Measurements from ENCODE around the gene CRLF1. TPM values are rescaled to one million over a fixed set of nuclear protein-coding genes. Genes with fewer than 3 reads are reported as not detected.

The CRLF1 gene
- polyA plus RNA-seq, 3 donors: 0.19 TPM; not detected in 2

GRCh38 chr19:18650468-18651041 lies 44.0 kb upstream of the CRLF1 start:
- H3K9me3 ChIP-seq (replicated peaks in 1 of 2; ENCODE audit: control insufficient read depth in 1 of 2, insufficient read depth in 1 of 2, low read length in 2 of 2): no peaks in the 10 kb centered on the region
- intact Hi-C loops (cut with micrococcal nuclease): no loop called here
- H3K4me2 ChIP-seq (replicated peaks; ENCODE audit: extremely low read depth, low read length, poor library complexity, severe bottlenecking): no peak overlapping the region
- H3K4me1 ChIP-seq (ENCODE audit: control insufficient read depth in 1 of 2, insufficient read depth in 2 of 2, low read length in 2 of 2): peaks cover 15 to 22% of the 10 kb centered on the region in 2 donors
- H2AFZ ChIP-seq (ENCODE audit: insufficient read depth, low read depth, low read length, poor library complexity, severe bottlenecking): no peak overlapping the region
- H3K27me3 ChIP-seq (ENCODE audit: control insufficient read depth in 2 of 2, insufficient read depth in 2 of 2, low read length in 2 of 2): no peaks in the 10 kb centered on the region
- H3K27ac ChIP-seq (ENCODE audit: low read depth in 1 of 2, low read length in 2 of 2): no peak overlapping the region
- Mint-ChIP-seq H3K4me1 (peaks cover 23% of the 10 kb centered on the region), H3K4me3 (no peak overlapping the region), H3K36me3 (peaks cover 19 to 29% of the 10 kb centered on the region in 2 donors), H3K27ac (peak overlapping the region in 1 of 7 donors; percentile 18), H3K27me3 (ENCODE audit: low read depth in 3 of 3) (peaks cover 11 to 20% (median 11%) of the 10 kb centered on the region in 3 donors), H3K9me3 (no peaks in the 10 kb centered on the region)
- whole genome bisulfite sequencing (ENCODE audit: insufficient coverage): 92% methylated on average over 33 of the region's 34 CpGs
- peaks cover 70% of the 10 kb centered on the region for H4K20me1 ChIP-seq (ENCODE audit: insufficient read depth, low read length)
- TF ChIP-seq, protein P1, sequence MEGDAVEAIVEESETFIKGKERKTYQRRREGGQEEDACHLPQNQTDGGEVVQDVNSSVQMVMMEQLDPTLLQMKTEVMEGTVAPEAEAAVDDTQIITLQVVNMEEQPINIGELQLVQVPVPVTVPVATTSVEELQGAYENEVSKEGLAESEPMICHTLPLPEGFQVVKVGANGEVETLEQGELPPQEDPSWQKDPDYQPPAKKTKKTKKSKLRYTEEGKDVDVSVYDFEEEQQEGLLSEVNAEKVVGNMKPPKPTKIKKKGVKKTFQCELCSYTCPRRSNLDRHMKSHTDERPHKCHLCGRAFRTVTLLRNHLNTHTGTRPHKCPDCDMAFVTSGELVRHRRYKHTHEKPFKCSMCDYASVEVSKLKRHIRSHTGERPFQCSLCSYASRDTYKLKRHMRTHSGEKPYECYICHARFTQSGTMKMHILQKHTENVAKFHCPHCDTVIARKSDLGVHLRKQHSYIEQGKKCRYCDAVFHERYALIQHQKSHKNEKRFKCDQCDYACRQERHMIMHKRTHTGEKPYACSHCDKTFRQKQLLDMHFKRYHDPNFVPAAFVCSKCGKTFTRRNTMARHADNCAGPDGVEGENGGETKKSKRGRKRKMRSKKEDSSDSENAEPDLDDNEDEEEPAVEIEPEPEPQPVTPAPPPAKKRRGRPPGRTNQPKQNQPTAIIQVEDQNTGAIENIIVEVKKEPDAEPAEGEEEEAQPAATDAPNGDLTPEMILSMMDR (IDR thresholded peaks at IDR 0.05): no peak
- H3K36me3 ChIP-seq (replicated peaks in 1 of 2; ENCODE audit: control insufficient read depth in 1 of 2, insufficient read depth in 2 of 2, low read length in 2 of 2): peaks cover 0 to 2% of the 10 kb centered on the region in 2 donors
- no peak overlapping the region for H3K4me3 ChIP-seq (replicated peaks in 1 of 3; ENCODE audit: low read depth in 2 of 3, low read length in 3 of 3)
- H3K79me2 ChIP-seq (ENCODE audit: insufficient read depth, low read length): peaks cover 9% of the 10 kb centered on the region
- no peak overlapping the region for H3K9ac ChIP-seq (ENCODE audit: insufficient read depth, low read length, poor library complexity, severe bottlenecking)
- no peak for DNase-seq

- Histone ChIP-seq H3K27ac (ENCODE audit: low read depth in 1 of 2, low read length in 2 of 2) (no peak overlapping the region), H3K27me3 (ENCODE audit: control insufficient read depth in 2 of 2, insufficient read depth in 2 of 2, low read length in 2 of 2) (no peaks in the 10 kb centered on the region), H3K79me2 (ENCODE audit: insufficient read depth, low read length) (peaks cover 9% of the 10 kb centered on the region), H3K9me3 (replicated peaks in 1 of 2; ENCODE audit: control insufficient read depth in 1 of 2, insufficient read depth in 1 of 2, low read length in 2 of 2) (no peaks in the 10 kb centered on the region), H3K4me2 (replicated peaks; ENCODE audit: extremely low read depth, low read length, poor library complexity, severe bottlenecking) (peak overlapping the region; percentile 68), H3K9ac (ENCODE audit: insufficient read depth, low read length, poor library complexity, severe bottlenecking) (peak overlapping the region; percentile 25), H3K36me3 (replicated peaks in 1 of 2; ENCODE audit: control insufficient read depth in 1 of 2, insufficient read depth in 2 of 2, low read length in 2 of 2) (peaks cover 0 to 2% of the 10 kb centered on the region in 2 donors), H2AFZ (ENCODE audit: insufficient read depth, low read depth, low read length, poor library complexity, severe bottlenecking) (no peak overlapping the region), H3K4me1 (ENCODE audit: control insufficient read depth in 1 of 2, insufficient read depth in 2 of 2, low read length in 2 of 2) (peaks cover 16 to 24% of the 10 kb centered on the region in 2 donors), H4K20me1 (ENCODE audit: insufficient read depth, low read length) (peaks cover 68% of the 10 kb centered on the region), H3K4me3 (replicated peaks in 1 of 3; ENCODE audit: low read depth in 2 of 3, low read length in 3 of 3) (peak overlapping the region in 1 of 3 experiments; percentile 65)
- TF ChIP-seq, protein P1 (IDR thresholded peaks at IDR 0.05): no peak
- Mint-ChIP-seq H3K36me3 (peaks cover 19 to 29% of the 10 kb centered on the region in 2 donors), H3K4me3 (peak overlapping the region; percentile 72 to 86), H3K27ac (peak overlapping the region in 2 of 7 donors; percentile 2 to 63), H3K27me3 (ENCODE audit: low read depth in 3 of 3) (peaks cover 11 to 20% (median 14%) of the 10 kb centered on the region in 3 donors), H3K9me3 (no peaks in the 10 kb centered on the region), H3K4me1 (peaks cover 27% of the 10 kb centered on the region)
- WGBS (ENCODE audit: insufficient coverage): 10% methylated on average over 12 of the region's 17 CpGs
- DNase-seq: no peak
- intact Hi-C loops (cut with micrococcal nuclease): no loop called here
These were observed 43.4 kb upstream of the CRLF1 start for GRCh38 chr19:18650021-18650390.

Measured in CD14-positive monocyte (primary cell).